ENCODE measurements around the gene ASB1. TPM values are rescaled to one million over a fixed set of nuclear protein-coding genes. Genes with fewer than 3 reads are reported as not detected.

The ASB1 gene
- total and polyA plus RNA-seq, 9 of the 15 experiments (the other 6 are each of a cell fraction or from before 2014, with no cell fraction given) = 6.3 to 37.7 (median 23.9) TPM

DNA sequence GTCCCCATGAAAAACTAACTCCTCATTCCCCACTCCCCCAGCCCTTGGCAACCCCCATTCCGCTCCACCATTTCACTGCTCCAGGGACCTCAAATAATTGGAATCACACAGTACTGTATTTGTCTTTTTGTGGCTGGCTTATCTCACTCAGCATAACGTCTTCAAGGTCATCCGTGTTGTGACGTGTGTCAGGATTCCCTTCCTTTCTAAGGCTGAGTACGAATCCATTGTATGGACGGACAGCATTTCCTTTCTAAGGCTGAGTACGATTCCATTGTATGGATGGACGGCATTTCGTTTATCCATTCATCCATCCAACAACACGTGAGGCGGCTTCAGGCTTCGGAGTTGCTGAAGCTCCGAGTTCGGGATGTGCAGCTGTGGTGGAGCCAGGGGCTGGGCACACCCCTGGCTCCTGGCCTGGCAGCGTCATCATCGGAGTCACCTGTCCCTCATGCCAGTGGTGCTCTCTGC is 1.2 kb upstream of the ASB1 start (continued):
- TF ChIP-seq CXXC5 (CRISPR knock-in tag; IDR thresholded peaks at IDR 0.05) = peak; percentile 18; the same call in 1 of the 2 replicates
- no peak for TF ChIP-seq CCAR2 (IDR thresholded peaks at IDR 0.05; ENCODE audit: low read depth, low read length)
- TF ChIP-seq ZBED1 (IDR thresholded peaks at IDR 0.05) = no peak
- TF ChIP-seq SMC3 (conservative IDR thresholded peaks at IDR 0.05; ENCODE audit: insufficient read depth, low read depth, low read length) = no peak
- TF ChIP-seq ATF1 (CRISPR knock-in tag; IDR thresholded peaks at IDR 0.05) = no peak
- TF ChIP-seq ATF1 (tag; IDR thresholded peaks at IDR 0.05) = peak; percentile 52; the same call in 1 of the 2 replicates
- TF ChIP-seq DPF2 (IDR thresholded peaks at IDR 0.05) = peak; percentile 57; the same call in 1 of the 2 replicates
- TF ChIP-seq JUND (IDR thresholded peaks at IDR 0.05; ENCODE audit: borderline replicate concordance, low read depth, low read length) = peak; percentile 41; the same call in 1 of the 2 replicates
- TF ChIP-seq JUND (tag; IDR thresholded peaks at IDR 0.05; ENCODE audit: borderline replicate concordance, low read depth, low read length) = no peak
- TF ChIP-seq, protein P1, sequence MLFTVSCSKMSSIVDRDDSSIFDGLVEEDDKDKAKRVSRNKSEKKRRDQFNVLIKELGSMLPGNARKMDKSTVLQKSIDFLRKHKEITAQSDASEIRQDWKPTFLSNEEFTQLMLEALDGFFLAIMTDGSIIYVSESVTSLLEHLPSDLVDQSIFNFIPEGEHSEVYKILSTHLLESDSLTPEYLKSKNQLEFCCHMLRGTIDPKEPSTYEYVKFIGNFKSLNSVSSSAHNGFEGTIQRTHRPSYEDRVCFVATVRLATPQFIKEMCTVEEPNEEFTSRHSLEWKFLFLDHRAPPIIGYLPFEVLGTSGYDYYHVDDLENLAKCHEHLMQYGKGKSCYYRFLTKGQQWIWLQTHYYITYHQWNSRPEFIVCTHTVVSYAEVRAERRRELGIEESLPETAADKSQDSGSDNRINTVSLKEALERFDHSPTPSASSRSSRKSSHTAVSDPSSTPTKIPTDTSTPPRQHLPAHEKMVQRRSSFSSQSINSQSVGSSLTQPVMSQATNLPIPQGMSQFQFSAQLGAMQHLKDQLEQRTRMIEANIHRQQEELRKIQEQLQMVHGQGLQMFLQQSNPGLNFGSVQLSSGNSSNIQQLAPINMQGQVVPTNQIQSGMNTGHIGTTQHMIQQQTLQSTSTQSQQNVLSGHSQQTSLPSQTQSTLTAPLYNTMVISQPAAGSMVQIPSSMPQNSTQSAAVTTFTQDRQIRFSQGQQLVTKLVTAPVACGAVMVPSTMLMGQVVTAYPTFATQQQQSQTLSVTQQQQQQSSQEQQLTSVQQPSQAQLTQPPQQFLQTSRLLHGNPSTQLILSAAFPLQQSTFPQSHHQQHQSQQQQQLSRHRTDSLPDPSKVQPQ (CRISPR knock-in tag; IDR thresholded peaks at IDR 0.05; ENCODE audit: borderline replicate concordance) = no peak
- TF ChIP-seq ZNF592 (IDR thresholded peaks at IDR 0.05) = 0 out of 2 replicates have a peak, but pooled peaks have one; percentile 45
- no peak for TF ChIP-seq CCNT2 (IDR thresholded peaks at IDR 0.05; ENCODE audit: borderline replicate concordance, extremely low read depth, insufficient read length, low read depth, low read length)
- no peak for TF ChIP-seq CREBBP (IDR thresholded peaks at IDR 0.05; ENCODE audit: low read depth, low read length)
- TF ChIP-seq LEF1 (IDR thresholded peaks at IDR 0.05) = peak; percentile 45; the same call in 1 of the 2 replicates
- 0 out of 4 replicates have a peak, but pooled peaks of 1 of the 2 experiments have one; percentile 17 for TF ChIP-seq HDAC1 (IDR thresholded peaks at IDR 0.05)
- no peak for TF ChIP-seq BRCA1 (IDR thresholded peaks at IDR 0.05)
- no peak for TF ChIP-seq BRCA1 (CRISPR knock-in tag; IDR thresholded peaks at IDR 0.05)
- 0 out of 2 replicates have a peak, but pooled peaks have one; percentile 3 for TF ChIP-seq CBFA2T2 (conservative IDR thresholded peaks at IDR 0.05)
- TF ChIP-seq ZNF764 (CRISPR knock-in tag; IDR thresholded peaks at IDR 0.05; ENCODE audit: low read depth) = no peak
- TF ChIP-seq GMEB1 (CRISPR knock-in tag; IDR thresholded peaks at IDR 0.05) = no peak
- TF ChIP-seq ELF1 (tag; IDR thresholded peaks at IDR 0.05) = no peak
